Measurements from ENCODE around the gene ASL.
A peak's percentile ranks its signal among the peaks of the same experiment; 100 is the strongest.
"Not testable (repeated sequence)": the region's sequence is repeated elsewhere in the genome, so short reads cannot be mapped to it uniquely, and the experiment has no call there.

Gene ASL

GRCh38 chr7:66076462-66077329, 1.1 kb downstream of the ASL start:
- no peak for DNase-seq

GRCh38 chr7:66078067-66078466, 2.4 kb downstream of the ASL start:
- no peak for DNase-seq

- DNase-seq, result no peak
These were observed 6.5 kb downstream of the ASL start for GRCh38 chr7:66082083-66082482.

- DNase-seq, result no peak
These were observed 7.3 kb downstream of the ASL start for GRCh38 chr7:66082886-66083415.

GRCh38 chr7:66083677-66084076, 8.1 kb downstream of the ASL start:
- DNase-seq, result no peak

GRCh38 chr7:66088861-66089838, 13.5 kb downstream of the ASL start:
- DNase-seq, result no peak

GRCh38 chr7:66092654-66093053, 17.0 kb downstream of the ASL start:
- no peak for DNase-seq

GRCh38 chr7:66095010-66095409, 19.4 kb downstream of the ASL start:
- no peak for DNase-seq

- DNase-seq, result no peak
These were observed 23.6 kb downstream of the ASL start for GRCh38 chr7:66099232-66099550.

- peak; percentile 11 to 20 for DNase-seq
These were observed 24.2 kb downstream of the ASL start for GRCh38 chr7:66099551-66100407.

GRCh38 chr7:66100408-66101050, 24.9 kb downstream of the ASL start:
- DNase-seq, result no peak

GRCh38 chr7:66102168-66102567, 26.5 kb downstream of the ASL start:
- not testable (repeated sequence) for DNase-seq

GRCh38 chr7:66103994-66104393, 28.4 kb downstream of the ASL start:
- DNase-seq, result not testable (repeated sequence)

GRCh38 chr7:66105263-66105748, 29.7 kb downstream of the ASL start:
- DNase-seq, result no peak

- not testable (repeated sequence) for DNase-seq
These were observed 32.8 kb downstream of the ASL start for GRCh38 chr7:66108410-66108809.

GRCh38 chr7:66110856-66111255, 35.2 kb downstream of the ASL start:
- DNase-seq, result no peak

- peak; percentile 77 to 84 for DNase-seq
These were observed 39.4 kb downstream of the ASL start, which contains the start of gene CRCP for GRCh38 chr7:66114743-66115649. Gene CRCP (plus strand): TSS chr7:66114847. CDS start chr7:66114963, 116 bp downstream.

- DNase-seq, result not testable (repeated sequence)
These were observed 41.2 kb downstream of the ASL start for GRCh38 chr7:66116680-66117420.

GRCh38 chr7:66118603-66119002, 43.0 kb downstream of the ASL start:
- DNase-seq, result no peak
